Kidney glomerular epithelial cell (primary cell): ENCODE results near the gene CIC.

Experiments used
- DNase-seq: peaks from one replicate; lab custom pipeline; 2025; lab: John Stamatoyannopoulos, UW

CIC gene

GRCh38 chr19:42277821-42278451, 8.9 kb downstream of the CIC start:
- peak; percentile 2 for DNase-seq

GRCh38 chr19:42278452-42279154, 9.6 kb downstream of the CIC start:
- DNase-seq, result no peak

DNA sequence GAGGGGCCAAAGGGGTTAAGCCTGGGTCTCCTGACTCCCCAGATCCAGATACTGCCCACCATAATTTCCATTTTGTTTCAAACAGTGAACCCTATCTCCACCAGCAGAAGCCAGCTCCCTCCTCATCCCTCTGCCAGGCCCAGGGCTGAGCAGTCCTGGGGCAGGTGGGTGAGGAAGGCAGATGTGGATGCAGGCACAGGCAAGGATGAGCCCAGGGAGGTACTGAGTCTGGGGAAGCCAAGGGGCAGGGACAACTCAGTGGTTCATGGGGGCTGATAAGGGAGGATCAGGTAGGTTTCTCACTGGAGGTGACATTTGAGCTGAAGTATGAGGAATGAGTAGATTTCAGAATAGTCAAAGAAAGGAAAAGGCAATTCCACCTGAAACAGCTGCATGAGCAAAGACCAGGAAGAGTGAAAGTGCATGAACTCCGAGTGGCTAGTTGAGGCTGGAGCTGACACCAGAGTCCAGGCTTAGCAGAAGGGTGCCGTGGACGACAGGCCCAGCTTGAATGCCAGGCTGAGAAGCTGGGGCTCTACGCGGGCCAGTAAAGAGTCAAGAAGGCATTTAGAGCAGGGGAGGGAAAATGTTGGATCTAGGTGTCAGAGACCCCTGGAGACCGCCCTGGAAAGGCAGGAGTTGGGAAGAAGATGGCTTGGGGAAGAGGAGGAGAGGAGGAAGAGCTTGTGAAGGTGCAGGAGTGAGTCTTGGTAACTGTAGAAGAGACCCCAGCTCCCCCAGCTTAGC, 10.3 kb downstream of the CIC start:
- peak; percentile 8 for DNase-seq

DNA sequence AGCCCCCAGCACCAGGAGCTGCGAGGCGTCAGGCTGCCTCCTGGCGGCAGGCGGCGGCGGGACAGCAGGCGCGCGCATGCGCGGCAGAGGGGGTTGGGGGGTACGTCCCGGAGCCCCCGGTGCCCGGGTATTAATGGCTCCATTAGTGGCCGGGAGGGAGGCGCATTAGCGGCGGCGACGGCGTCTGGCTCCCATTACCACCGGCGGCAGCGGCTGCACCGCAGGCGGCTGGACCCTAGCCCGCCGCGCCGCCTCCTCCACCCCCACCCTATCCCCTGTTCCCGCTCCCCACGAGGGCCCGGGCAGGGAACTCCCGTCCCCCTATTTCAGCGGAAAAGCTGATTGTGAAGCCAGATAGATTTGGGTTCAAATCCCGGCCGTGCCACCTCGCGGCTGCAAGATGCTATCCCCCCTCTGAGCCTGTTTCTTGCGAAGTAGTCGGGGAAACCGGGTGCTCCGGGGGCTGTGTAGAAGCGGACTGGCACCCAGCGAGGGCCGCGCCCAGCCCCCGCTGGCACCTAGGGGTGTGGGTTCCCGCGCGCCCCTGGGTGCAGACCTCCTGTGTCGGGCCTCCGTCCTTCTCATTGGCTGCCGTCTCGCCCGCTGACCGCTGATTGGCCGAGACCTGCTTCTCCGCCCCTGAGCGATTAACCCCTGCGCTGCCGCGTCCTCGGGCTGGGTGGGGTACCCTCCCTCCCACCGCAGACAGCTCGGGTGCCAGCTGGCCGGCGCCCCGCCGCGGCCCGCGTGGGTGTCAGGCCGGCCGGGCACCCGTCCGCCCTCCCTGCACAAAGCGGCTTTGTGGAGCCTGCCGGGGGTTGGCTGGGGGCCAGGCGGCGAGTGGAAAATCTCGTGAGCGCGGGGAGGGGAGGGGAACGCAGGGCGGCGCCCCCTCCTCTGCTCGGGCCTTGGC, 11.1 kb downstream of the CIC start:
- DNase-seq, result peak; percentile 68

GRCh38 chr19:42280815-42281145, 11.7 kb downstream of the CIC start:
- no peak for DNase-seq

DNA sequence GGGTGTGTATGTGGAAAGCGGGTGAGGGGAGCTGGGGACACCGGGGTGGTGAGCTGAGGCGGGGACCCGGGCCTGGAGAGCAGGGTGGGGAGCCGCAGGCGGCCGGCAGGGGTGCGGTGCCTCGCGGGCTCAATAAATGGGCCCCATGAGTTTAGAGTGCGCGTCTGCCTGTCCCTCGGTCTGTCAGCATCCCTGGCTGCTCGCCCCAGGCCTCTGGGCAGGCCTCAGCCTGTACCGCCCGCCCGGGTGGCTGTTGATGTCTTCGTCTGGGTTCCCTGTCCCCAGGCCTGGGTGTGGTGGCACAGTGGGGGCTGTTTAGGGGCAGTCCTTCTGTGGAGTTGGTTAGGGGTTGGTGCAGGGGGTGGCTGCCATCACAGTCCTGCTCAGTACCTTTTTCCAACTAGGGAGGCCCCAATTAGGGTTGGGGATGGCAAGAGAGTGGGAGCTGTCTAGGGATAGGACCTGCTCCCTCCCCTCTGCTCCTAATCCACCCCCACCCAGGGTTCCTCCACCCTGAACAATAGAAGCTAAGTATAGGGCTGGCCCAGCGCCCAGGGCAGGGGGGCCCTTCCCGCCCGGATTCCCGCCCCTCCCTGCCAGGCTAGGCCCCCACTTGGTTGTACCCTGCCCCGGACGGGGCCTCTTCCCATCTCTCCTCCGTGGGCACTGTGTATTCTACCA, 12.2 kb downstream of the CIC start:
- DNase-seq, result no peak

- peak; percentile 26 for DNase-seq
Measured at GRCh38 chr19:42281827-42282762, 13.0 kb downstream of the CIC start.

DNA sequence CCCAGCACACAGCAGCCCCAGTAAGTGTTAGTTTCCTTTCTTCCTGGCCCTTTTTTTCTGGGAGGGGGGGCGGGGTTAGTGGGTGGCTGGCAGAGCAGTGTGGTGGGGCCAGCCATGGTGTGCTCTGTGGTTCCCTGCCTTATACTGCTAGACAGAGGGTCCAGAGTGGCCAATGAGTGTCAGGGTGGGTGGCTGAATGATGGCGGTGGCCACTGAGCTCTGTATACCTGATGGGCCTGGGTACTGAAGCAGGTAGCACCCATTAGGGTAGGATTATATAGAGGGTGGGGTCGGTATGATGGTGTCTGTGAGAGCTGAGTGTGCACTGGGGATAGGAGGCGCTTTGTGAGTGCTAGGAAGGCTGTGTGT, 13.8 kb downstream of the CIC start:
- DNase-seq, result no peak

- peak; percentile 77 for DNase-seq
Measured at GRCh38 chr19:42283188-42284065, 14.4 kb downstream of the CIC start.

DNA sequence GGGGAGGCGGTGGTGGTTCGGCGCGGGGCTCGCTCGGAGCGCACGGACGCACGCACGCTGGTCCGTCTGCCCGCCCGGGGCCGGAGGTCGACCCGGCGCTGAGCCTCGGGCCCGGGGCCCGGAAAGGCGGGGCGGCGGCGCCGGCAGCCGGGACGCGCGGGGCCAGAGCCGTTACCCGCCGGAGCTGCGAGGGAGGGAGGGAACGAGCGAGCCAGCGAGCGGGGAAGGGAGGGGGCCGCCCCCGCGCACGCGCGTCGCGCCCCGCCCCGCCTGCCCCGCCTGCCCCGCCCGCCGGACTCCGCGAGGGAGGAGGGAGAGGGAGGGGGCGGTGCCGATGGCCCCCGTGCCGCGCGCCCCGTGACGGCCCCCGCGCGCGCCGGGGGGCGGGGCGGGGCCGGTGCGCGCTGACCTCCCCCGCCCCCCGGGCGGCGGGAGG, 15.0 kb downstream of the CIC start:
- DNase-seq, result peak; percentile 37

DNA sequence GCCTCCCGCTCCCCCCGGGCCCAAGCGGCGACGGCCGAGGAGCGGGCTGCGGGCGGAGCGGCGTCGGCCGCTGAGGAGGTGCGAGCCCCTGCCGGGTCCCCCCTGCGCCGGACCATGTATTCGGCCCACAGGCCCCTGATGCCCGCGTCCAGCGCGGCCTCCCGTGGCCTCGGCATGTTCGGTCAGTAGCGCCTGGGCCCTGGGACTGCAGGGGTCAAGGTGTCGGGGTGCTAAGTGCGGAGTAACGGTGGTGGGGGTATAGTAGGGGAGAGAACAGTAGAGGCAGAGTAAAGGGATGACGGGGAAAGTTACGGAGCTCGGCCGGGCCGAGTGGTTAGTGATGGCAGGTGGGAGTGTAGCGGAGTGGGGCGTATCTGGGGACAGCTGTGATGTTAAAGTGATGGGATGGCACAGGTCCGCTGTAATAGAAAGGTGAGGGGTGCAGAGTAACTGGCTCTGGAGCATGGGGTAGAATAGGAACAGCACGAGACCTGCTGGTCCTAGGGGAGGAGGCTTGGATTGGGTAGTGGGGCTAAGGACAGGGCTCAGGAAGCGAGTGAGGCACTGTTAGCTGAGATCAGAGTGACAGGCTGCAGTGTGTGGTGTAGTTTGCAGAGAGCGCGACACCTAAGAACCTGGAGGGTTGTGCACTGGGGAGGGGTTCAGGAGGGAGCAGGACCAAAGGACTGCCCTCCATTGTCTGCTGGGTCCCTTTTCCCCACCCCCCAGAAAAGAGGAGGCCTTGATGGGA, 15.7 kb downstream of the CIC start:
- no peak for DNase-seq

- no peak for DNase-seq
Measured at GRCh38 chr19:42285541-42285941, 16.5 kb downstream of the CIC start.

DNA sequence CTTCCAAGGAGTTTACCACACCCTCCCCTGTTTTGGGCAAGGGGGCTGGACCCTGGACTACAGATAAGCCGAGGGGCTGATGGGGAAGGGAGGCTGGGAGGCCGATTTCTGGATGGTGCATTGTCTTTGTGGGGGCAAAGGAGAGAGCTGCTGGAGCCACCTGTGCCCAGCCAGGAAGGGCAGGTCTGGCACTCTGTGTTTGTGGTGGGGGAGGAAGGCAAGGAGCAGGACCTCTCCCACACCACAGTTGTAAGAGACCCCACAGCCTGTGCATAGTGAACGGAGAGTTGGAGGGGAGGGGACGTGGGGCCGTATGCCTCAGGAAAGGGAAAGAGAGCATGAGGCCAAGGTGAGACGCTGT, 16.9 kb downstream of the CIC start:
- DNase-seq, result no peak

DNA sequence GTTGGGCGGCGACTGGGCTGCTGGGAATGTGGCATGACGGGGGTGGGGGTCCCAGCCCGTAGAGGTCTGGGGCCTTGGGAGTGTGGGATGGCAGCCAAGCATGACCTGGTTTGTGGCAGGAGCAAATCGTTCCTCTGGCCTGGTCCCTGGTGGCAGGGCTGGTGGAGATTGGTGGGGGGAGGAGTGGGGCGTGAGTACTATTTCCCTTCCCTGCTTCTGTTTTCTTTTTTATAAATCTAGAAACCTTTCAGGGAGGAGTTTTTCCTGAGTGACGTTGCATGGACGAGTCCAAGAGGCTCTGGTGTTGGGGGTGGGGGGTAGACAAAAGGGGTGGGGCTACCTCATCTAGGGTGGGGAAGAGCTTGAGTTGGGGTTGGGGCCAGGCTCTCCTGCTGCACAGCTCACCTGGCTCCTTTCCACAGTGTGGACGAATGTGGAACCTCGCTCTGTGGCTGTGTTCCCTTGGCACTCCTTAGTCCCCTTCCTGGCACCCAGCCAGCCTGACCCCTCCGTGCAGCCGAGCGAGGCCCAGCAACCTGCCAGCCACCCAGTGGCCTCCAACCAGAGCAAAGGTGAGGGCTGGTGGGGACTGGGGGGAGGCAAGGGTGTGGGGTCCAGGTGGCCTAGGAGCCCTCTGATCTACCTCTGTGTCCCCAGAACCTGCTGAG, 17.4 kb downstream of the CIC start:
- DNase-seq, result no peak

DNA sequence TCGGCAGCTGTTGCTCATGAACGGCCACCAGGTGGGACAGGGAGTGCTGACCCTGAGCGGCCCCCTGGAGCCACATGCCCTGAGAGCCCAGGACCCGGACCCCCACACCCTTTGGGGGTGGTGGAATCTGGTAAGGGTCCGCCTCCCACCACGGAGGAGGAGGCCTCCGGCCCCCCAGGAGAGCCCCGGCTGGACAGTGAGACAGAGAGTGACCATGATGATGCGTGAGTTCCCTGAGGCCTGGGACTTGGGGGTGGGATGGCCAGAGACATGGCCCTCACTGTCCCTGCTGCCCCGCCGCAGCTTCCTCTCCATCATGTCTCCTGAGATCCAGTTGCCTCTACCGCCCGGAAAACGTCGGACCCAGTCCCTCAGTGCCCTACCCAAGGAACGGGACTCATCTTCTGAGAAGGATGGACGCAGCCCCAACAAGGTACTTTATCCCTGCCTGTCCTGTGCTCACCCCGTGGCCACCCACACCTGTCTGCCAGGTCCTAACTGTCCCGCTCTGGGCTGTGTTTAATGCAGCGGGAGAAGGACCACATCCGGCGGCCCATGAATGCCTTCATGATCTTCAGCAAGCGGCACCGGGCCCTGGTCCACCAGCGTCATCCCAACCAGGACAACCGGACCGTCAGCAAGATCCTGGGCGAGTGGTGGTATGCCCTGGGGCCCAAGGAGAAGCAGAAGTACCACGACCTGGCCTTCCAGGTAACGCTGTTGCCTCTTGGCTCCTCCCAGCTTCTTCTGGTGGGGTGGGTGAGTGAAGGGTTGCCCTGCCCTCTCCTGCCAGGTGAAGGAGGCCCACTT, 18.2 kb downstream of the CIC start:
- DNase-seq, result no peak

GRCh38 chr19:42287827-42288107, 18.7 kb downstream of the CIC start:
- DNase-seq, result no peak

DNA sequence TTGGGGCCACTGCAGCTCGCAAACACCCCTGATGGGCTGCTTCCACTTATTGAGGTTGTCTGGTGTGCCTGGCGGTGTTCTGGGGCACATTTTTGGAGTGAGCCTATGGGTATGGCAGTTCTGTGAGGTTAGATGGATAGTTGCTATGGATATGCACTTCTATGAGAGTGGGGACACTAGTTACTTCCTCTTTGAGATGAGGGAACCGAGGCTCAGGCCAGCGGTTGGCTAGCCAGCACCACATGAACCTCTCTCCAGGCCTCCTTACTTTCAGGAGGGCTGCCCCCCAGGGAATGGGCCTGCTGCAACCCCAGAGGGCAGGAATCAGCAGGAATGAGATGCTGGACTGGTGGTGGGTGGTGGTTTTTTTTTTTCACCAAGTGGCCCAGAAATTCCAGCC, 19.3 kb downstream of the CIC start:
- no peak for DNase-seq
